Stimulated activated CD4-positive, alpha-beta T cell treated with anti-CD3 and anti-CD28 coated beads, Interleukin-12 subunit alpha, Interleukin-12 subunit beta, amount 100 ng/mL, for 48 hours (primary cell): ENCODE measurements around the gene SMIM43.
"Not testable (repeated sequence)": the region's sequence is repeated elsewhere in the genome, so short reads cannot be mapped to it uniquely, and the experiment has no call there.

ENCODE experiments used
- DNase-seq, 3 donors: peaks; one replicate each; pipeline ENCODE4 v3.0.0-alpha.2; 2020; ENCODE audit warnings: low read depth in 2 of 3, low spot score in 1 of 3

Gene SMIM43

GRCh38 chr4:121784401-121784800 is 19.4 kb upstream of the SMIM43 start:
- no peak for DNase-seq

DNA sequence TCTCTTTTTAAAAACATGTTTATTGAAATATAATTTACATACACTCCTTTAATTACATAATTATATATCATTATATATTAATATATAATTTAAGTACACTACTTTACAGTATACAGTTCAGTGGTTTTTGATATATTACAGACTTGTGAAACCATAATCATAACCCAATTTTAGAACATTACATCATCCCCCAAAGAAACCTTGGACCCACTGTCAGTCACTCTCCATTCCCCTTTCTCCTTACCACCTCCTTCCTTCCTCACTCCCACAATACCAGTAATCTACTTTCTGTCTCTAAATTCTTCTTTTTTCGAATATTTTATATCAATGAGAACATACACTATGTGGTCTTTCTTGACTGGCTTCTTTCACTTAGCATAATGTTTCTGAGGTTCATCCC is 18.2 kb upstream of the SMIM43 start:
- no peak for DNase-seq

GRCh38 chr4:121778991-121779628 is 14.1 kb upstream of the SMIM43 start:
- no peak for DNase-seq

GRCh38 chr4:121777625-121778024 is 12.7 kb upstream of the SMIM43 start:
- DNase-seq, result no peak

DNA sequence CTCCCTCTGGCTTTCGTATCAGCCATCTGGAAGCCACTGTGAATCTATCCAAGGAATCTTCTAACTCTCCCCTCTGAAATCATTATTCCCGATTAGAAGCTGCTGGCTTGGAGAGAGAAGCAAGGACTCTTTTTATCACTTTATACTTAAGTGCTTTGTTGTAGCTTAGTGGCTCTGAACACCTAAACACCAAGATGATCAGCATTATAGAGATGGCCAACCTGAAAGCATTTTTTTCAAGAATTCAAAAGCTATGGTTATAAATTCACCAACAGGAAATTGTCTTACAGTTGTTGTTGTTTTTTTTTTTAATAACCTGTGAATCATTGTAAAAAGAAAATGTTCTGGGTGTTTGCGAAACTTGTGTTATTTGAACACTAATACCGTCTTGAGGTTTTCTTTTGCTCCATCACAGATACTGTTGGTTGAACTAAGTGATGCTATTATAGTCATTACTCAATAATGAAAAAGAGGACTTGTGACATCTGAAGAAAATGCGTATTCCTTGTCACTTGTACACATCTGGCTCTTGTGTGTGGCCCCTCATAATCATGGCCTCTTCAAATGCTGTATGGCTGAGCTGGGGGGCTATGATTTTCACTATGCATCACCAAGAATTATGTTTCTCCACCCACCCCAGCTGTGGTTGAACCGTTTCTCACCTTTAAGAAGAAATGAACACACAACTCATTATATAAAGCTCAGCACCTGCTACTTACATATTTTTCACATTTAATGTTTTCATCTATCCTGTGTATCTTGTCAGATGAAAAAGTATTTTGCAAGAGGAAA is 11.8 kb upstream of the SMIM43 start:
- DNase-seq, result no peak

DNA sequence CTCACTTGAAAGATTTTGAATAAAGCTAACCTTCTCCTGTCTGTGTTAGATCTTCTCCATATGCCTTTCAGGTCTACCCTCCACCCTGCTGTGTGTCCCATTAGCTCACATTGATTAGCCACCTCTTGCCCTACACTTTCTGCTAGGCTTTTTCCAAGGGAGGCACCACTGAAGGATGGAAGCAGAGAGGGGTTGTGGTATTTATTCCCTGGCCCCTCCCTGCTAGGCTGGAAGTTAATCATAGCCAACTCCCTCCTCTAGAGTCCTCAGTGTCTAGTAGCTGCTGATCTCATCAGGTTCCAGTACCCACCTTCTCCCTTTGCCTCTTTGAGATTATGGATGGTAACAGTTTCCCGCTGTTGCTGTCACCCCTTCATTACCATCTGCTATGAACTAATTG is 8.9 kb upstream of the SMIM43 start:
- DNase-seq, result no peak

- DNase-seq, result no peak
These were observed 6.9 kb upstream of the SMIM43 start for GRCh38 chr4:121771869-121772268.

- no peak for DNase-seq
These were observed 4.4 kb upstream of the SMIM43 start for GRCh38 chr4:121769341-121769740.

DNA sequence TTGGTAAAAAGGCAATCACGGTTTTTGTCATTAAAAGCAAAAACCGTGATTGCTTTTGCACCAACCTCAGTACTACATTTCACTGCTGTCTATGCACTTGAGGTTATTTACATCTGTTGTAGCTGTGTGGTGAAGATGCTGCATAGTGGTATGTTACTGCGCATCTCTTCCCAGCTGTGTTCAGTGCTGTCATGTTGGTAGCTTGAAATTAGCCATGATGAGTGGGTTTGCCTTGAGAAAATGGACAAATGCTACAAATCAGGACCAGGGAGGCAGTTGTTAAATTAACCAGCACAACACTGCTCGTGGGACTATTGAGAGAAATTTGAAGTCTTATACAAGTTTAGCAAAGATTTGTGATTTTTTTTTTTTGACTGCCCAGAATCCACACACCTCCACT is 2.2 kb upstream of the SMIM43 start:
- no peak for DNase-seq

GRCh38 chr4:121765971-121766538 is 1.1 kb upstream of the SMIM43 start:
- no peak for DNase-seq

DNA sequence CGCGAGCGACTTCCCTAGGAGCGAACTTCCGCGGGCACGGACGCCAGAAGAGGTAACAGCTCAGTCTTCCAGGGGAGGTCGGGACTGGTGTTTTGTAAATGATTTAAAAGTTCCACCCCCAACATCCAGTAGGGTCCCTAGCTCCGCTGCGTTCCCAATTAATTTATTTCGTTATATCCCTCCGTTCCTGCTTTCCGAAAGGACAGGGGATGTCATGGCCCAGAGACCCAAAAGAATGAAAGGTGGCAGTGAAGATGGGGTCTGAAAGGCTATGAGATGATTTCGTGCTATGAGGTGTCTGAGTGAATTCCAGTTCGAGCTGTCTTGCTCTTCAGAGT is 373 bp upstream of the SMIM43 start:
- no peak for DNase-seq

GRCh38 chr4:121764303-121764701 is 662 bp downstream of the SMIM43 start:
- DNase-seq, result no peak

DNA sequence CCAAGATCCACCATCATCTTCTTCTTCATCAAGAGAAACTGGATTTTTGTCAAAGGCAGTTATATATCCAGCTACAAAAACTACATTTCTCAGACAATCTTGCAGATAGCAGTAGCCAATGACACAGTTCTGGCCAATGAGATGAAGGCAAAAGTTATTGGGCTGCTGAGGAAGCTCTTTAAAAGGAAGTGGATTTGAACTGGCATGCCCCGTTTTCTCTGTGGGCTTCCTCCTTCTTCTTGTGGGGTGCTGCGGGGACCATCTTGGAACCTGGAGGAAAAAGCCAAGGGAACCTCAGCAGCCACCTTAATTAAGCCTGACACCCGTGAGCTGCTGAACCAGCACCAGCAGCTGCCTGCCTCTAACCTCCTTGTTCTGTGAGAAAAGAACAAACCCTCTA is 4.8 kb downstream of the SMIM43 start:
- DNase-seq, result no peak

DNA sequence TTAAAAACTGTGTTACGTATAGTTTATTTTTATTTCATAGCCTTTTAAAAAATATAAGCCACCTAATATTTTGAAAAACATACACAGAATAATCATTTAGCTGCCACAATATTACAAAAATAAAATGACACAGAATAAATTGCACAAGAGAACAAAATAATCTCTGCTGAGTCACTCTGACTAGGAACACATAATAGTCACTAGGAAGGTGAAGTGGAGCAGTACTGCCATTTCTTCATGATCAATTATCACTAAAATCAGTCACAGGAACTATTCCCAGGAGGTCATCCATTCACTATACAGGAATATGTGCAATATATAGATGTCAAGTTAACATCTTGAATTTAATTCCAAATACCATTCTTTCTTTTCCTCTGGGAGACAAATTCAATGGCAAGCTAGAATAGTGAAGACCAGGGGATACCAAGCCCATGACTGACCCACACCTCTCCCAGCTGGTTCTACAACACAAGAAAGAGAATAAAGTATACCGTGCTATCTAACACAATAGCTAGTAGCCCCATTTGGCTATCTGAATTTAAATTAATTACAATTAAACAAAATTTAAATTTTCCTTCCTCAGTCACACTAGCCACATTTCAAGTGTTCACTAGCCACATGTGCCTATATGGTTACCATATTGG is 5.9 kb downstream of the SMIM43 start:
- no peak for DNase-seq

GRCh38 chr4:121752142-121752541 is 12.8 kb downstream of the SMIM43 start:
- DNase-seq, result not testable (repeated sequence)

- no peak for DNase-seq
These were observed 15.7 kb downstream of the SMIM43 start for GRCh38 chr4:121749225-121749624.

DNA sequence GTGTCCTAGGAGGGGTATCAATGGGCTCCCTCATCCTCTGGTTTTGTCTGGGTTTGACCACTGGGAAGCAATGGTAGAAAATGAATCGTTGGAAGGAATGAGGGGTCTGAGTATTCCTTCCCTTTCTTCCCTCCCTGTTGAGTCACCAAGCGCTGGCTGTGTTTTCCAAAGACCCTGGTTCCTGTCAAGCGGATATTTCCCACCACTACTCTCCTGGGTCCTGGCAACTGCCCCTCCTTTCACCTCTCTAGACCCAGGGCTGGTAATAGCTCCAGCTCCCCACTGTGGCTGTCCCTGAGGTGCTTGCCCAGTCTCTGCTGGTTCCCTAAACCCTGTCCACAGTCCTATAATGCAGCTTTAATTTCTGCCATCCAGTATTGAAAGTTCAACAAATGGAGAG is 22.2 kb downstream of the SMIM43 start:
- DNase-seq, result no peak

GRCh38 chr4:121741751-121742150 is 23.2 kb downstream of the SMIM43 start:
- no peak for DNase-seq

DNA sequence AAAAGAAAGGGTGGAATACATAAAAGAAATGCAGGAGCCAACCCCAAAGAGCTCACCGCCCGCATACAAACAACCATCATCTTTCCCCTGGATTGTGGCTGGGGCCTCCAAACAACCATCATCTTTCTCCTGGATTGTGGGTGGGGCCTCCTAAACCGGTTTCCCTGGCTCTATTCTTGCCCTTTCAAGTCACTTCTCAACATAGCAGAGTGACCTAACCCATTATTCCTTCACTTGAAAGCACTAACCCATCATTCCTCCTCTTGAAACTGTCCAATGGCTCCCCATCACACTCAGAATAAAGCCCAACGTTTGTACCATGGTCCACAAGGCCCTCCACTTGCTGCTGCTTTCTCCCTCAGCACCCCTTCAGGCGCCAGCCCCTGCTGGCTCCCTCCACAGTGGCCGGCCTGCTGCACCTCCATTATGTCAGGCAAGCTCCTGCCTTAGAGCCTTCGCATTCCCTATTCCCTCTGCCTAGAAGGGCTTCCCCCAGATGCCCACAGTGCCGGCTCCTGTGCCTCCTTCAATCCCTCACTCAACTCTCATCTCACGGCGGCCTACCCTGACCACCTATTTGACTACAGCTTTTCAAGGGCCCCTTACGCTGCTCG is 24.1 kb downstream of the SMIM43 start:
- no peak for DNase-seq

- DNase-seq, result no peak
These were observed 25.4 kb downstream of the SMIM43 start for GRCh38 chr4:121739575-121739974.

DNA sequence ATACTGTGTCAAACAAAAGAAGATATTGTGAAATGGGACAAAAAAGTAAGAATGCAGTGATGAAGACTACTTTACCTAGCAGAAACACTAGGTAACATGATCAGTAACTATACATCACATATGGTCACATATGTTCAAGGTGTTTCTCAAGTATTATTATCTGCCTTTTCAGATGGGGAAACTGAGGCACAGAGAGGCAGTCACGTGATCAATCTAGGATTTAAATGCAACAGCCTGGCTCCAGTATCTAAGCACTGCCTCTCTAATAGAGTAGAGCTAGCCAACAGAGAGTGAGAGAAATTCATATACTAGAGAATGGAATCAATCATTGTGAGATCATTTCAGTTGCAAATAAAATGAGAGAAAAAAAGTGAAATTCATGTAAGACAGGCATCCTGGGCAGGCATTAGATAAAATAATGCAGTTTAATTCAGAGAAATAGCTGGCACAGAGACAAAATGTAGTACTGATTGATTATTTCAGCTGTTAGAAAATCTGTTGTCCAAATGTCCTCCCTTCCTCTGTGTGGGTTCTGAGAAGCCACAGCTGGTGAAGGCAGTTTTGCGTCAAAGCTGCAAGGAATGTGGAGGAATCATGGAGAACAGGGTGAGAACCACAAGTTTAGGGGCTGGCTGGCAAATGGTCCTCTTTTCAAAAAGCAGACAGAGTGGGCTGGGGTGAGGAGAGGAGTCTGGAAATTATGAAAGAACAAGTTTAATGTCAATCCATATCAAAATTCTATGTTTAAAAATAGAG is 26.0 kb downstream of the SMIM43 start:
- no peak for DNase-seq
